Endothelial cell (in vitro differentiated cells): ENCODE data around the gene CACNA1C. TPM values are rescaled to one million over a fixed set of nuclear protein-coding genes. Genes with fewer than 3 reads are reported as not detected.

Experiments used
- DNase-seq: peaks from one replicate; pipeline ENCODE4 v3.0.0; 2021; ENCODE audit warnings: low spot score
- H3K27ac Mint-ChIP-seq: one replicate; pipeline ENCODE4 v1.8.0; 2021; ENCODE audit warnings: mixed read lengths, inconsistent platforms; ENCODE audit not compliant: unreplicated experiment
- H3K27me3 Mint-ChIP-seq: one replicate; pipeline ENCODE4 v1.8.0; 2021; ENCODE audit warnings: mild to moderate bottlenecking, moderate library complexity, mixed read lengths, inconsistent platforms; ENCODE audit not compliant: unreplicated experiment
- H3K36me3 Mint-ChIP-seq: one replicate; pipeline ENCODE4 v1.8.0; 2021; ENCODE audit warnings: mild to moderate bottlenecking, low read depth, mixed read lengths, inconsistent platforms; ENCODE audit not compliant: unreplicated experiment
- H3K4me1 Mint-ChIP-seq: one replicate; pipeline ENCODE4 v1.8.0; 2021; ENCODE audit warnings: mild to moderate bottlenecking, mixed read lengths, inconsistent platforms; ENCODE audit not compliant: unreplicated experiment
- H3K4me3 Mint-ChIP-seq: one replicate; pipeline ENCODE4 v1.8.0; 2021; ENCODE audit warnings: mild to moderate bottlenecking, mixed read lengths, inconsistent platforms; ENCODE audit not compliant: unreplicated experiment
- H3K9me3 Mint-ChIP-seq: one replicate; pipeline ENCODE4 v1.8.0; 2021; ENCODE audit warnings: mixed read lengths, inconsistent platforms; ENCODE audit not compliant: unreplicated experiment
- CTCF ChIP-seq: fragments of 200-600 bp; sonication (generic); IDR thresholded peaks from one replicate; pipeline ENCODE4 v1.5.0; 2021; ENCODE audit warnings: antibody characterized with exemption; ENCODE audit not compliant: unreplicated experiment
- total RNA-seq: library from RNA; stranded (reverse); fragmentation: NEBNext Ultra II Directional; extraction: Animal tissue kit (Norgen Biotek cat#: 25700); gene quantifications from one replicate; pipeline ENCODE4 v1.2.1, GENCODE V29; 2021; ENCODE audit not compliant: unreplicated experiment

CACNA1C gene
- total RNA-seq, 1 donor from 2014 or later, result 11.1 TPM

- H3K4me3 Mint-ChIP-seq, result no peak overlapping the region
- no peak for DNase-seq
- no peaks in the 10 kb centered on the region for H3K9me3 Mint-ChIP-seq
- no peaks in the 10 kb centered on the region for H3K36me3 Mint-ChIP-seq
- H3K27me3 Mint-ChIP-seq, result peaks cover 2% of the 10 kb centered on the region
- no peak for TF ChIP-seq CTCF
- peaks cover 17% of the 10 kb centered on the region for H3K4me1 Mint-ChIP-seq
- no peak overlapping the region for H3K27ac Mint-ChIP-seq
These were observed 239.8 kb downstream of the CACNA1C start for GRCh38 chr12:2292560-2292959.

GRCh38 chr12:2294651-2295475, 242.1 kb downstream of the CACNA1C start:
- Mint-ChIP-seq H3K9me3 (no peaks in the 10 kb centered on the region), H3K36me3 (no peaks in the 10 kb centered on the region), H3K27me3 (no peaks in the 10 kb centered on the region), H3K27ac (no peak overlapping the region), H3K4me3 (no peak overlapping the region), H3K4me1 (peaks cover 6% of the 10 kb centered on the region)
- DNase-seq, result no peak
- no peak for TF ChIP-seq CTCF

- Mint-ChIP-seq H3K4me1 (peaks cover 6% of the 10 kb centered on the region), H3K9me3 (no peaks in the 10 kb centered on the region)
These were observed 243.2 kb downstream of the CACNA1C start for GRCh38 chr12:2295941-2296461.

GRCh38 chr12:2297004-2297403, 244.2 kb downstream of the CACNA1C start:
- H3K27me3 Mint-ChIP-seq, result no peaks in the 10 kb centered on the region
- no peak for TF ChIP-seq CTCF
- H3K4me1 Mint-ChIP-seq, result peaks cover 6% of the 10 kb centered on the region
- H3K27ac Mint-ChIP-seq, result no peak overlapping the region
- H3K9me3 Mint-ChIP-seq, result no peaks in the 10 kb centered on the region
- H3K36me3 Mint-ChIP-seq, result no peaks in the 10 kb centered on the region
- DNase-seq, result no peak
- H3K4me3 Mint-ChIP-seq, result no peak overlapping the region

More at GRCh38 chr12:2295941-2296461, 243.2 kb downstream of the CACNA1C start:
- H3K36me3 Mint-ChIP-seq, result no peaks in the 10 kb centered on the region
- H3K27me3 Mint-ChIP-seq, result no peaks in the 10 kb centered on the region
- no peak overlapping the region for H3K27ac Mint-ChIP-seq
- no peak for DNase-seq
- H3K4me3 Mint-ChIP-seq, result no peak overlapping the region
- TF ChIP-seq CTCF, result no peak

- Mint-ChIP-seq H3K36me3 (no peaks in the 10 kb centered on the region), H3K9me3 (no peaks in the 10 kb centered on the region), H3K27ac (no peak overlapping the region), H3K4me1 (peaks cover 6% of the 10 kb centered on the region), H3K27me3 (no peaks in the 10 kb centered on the region), H3K4me3 (no peak overlapping the region)
- TF ChIP-seq CTCF, result no peak
- DNase-seq, result no peak
These were observed 244.9 kb downstream of the CACNA1C start for GRCh38 chr12:2297658-2298057.
